NB4 (cell line): ENCODE measurements around the gene CCL2.

Experiments used
- DNase-seq: peaks from one replicate; pipeline ENCODE4 v3.0.0; 2010; ENCODE audit warnings: low read depth
- H3K4me3 ChIP-seq: one replicate; pipeline ENCODE4 v1.5.1; 2011; ENCODE audit warnings: mild to moderate bottlenecking, low read depth, low read length, moderate library complexity
- MYC ChIP-seq: IDR thresholded peaks from 2 replicates; pipeline ENCODE4 v1.6.1; 2011; ENCODE audit warnings: low read depth, low read length
- POLR2A ChIP-seq: IDR thresholded peaks from 2 replicates; pipeline ENCODE4 v1.6.1; 2011; ENCODE audit warnings: mild to moderate bottlenecking; ENCODE audit not compliant: insufficient read length; ENCODE audit errors: extremely low read depth
- TF ChIP-seq, protein P1 (sequence below): IDR thresholded peaks from 2 replicates; pipeline ENCODE4 v1.6.1; 2011; ENCODE audit warnings: low read depth, low read length
- TF ChIP-seq, protein P2 (sequence below): IDR thresholded peaks from one replicate; pipeline ENCODE4 v1.5.1; 2012; ENCODE audit warnings: low read depth, low read length

The CCL2 gene

DNA sequence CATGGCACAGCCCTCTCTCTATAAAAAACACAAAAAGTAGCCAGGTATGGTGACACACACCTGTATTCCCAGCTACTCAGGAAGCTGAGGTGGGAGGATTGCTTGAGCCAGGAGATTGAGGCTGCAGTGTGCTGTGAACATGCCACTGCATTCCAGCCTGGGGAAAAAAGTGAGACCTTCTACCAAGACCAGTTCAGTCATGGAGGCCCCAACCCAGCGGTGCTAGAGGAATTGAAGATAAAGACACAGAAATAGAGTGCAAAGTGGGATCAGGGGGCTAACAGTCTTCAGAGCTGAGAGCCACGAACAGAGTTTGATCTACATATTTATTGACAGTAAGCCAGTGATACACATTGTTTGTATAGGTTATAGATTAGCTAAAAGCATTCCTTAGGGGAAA lies 48.5 kb downstream of the CCL2 start:
- H3K4me3 ChIP-seq = no peak overlapping the region
- DNase-seq = no peak
- no peak for TF ChIP-seq POLR2A
- TF ChIP-seq, protein P1, sequence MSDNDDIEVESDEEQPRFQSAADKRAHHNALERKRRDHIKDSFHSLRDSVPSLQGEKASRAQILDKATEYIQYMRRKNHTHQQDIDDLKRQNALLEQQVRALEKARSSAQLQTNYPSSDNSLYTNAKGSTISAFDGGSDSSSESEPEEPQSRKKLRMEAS = no peak
- TF ChIP-seq MYC = no peak
- TF ChIP-seq, protein P2, sequence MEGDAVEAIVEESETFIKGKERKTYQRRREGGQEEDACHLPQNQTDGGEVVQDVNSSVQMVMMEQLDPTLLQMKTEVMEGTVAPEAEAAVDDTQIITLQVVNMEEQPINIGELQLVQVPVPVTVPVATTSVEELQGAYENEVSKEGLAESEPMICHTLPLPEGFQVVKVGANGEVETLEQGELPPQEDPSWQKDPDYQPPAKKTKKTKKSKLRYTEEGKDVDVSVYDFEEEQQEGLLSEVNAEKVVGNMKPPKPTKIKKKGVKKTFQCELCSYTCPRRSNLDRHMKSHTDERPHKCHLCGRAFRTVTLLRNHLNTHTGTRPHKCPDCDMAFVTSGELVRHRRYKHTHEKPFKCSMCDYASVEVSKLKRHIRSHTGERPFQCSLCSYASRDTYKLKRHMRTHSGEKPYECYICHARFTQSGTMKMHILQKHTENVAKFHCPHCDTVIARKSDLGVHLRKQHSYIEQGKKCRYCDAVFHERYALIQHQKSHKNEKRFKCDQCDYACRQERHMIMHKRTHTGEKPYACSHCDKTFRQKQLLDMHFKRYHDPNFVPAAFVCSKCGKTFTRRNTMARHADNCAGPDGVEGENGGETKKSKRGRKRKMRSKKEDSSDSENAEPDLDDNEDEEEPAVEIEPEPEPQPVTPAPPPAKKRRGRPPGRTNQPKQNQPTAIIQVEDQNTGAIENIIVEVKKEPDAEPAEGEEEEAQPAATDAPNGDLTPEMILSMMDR = no peak

DNA sequence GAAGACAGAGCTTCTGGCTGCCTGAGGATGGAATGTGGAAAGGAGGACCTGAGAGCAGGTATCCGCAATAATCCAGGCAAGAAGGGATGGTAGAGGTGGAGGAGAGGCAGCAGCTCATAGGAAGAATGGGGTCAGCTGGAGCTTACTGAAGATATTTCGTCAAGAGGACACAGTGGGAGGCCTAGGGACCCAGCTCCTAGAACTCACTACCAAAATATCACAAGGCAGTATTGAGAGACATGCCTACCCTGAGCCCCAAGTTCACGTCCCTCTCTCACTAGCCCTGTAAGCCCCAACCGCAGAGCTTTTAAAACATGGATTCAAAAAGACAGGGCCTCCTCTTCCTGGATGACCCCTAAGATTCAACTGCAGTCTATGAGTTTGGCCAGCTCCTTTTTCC lies 50.0 kb downstream of the CCL2 start:
- no peak overlapping the region for H3K4me3 ChIP-seq
- no peak for DNase-seq
- TF ChIP-seq MYC = no peak
- TF ChIP-seq, protein P1 = no peak
- TF ChIP-seq, protein P2 = no peak
- TF ChIP-seq POLR2A = no peak

DNA sequence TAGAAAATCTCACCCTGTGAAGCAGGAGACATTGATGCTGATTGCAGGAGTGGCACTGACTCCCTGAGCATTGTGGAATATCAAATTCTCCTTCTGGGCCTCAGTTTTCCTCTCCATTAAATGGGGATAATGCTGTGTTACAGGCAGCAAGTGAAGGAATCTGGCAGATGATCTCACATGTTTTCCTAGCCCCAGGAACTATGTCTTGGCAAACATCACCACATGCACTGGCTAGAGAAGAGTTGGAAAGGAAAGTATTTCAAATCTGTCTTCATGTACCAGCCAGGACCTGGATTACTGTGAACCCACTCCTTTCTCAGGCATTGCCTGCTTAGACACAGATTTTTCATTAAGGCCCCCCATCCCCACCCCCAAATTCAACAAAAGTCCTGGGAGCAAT lies 50.5 kb downstream of the CCL2 start:
- DNase-seq = no peak
- no peak overlapping the region for H3K4me3 ChIP-seq
- TF ChIP-seq POLR2A = no peak
- TF ChIP-seq, protein P2 = no peak

DNA sequence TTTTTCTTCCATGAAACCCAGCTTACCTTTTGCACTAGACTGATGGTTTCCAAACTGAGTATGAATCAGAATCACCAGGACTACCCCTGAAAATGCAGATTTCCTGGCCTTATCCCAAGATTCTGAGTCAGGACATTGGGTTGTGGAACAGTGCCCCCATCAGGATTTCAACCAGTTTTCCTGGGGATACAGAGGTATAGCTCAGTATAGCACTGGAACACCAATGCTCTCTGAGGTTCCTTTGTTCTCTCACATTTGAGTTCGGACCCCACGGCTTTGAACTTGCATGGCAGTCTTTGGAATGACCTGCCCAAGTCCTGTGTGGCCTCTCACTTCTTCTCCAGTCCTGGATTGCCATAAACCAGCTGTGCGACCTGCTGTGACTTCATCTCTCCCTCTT lies 51.4 kb downstream of the CCL2 start:
- peak; percentile 32 for DNase-seq
- H3K4me3 ChIP-seq = no peak overlapping the region
- TF ChIP-seq POLR2A (no peak), MYC (no peak)
- TF ChIP-seq, protein P2 = peak; percentile 10
